Measurements from ENCODE around the gene TSPAN18. TPM values are rescaled to one million over a fixed set of nuclear protein-coding genes. Genes with fewer than 3 reads are reported as not detected.

TSPAN18 gene
- polyA plus RNA-seq, 12 donors, result 37.3 to 67.7 (median 41.7) TPM; not detected in 1

DNA sequence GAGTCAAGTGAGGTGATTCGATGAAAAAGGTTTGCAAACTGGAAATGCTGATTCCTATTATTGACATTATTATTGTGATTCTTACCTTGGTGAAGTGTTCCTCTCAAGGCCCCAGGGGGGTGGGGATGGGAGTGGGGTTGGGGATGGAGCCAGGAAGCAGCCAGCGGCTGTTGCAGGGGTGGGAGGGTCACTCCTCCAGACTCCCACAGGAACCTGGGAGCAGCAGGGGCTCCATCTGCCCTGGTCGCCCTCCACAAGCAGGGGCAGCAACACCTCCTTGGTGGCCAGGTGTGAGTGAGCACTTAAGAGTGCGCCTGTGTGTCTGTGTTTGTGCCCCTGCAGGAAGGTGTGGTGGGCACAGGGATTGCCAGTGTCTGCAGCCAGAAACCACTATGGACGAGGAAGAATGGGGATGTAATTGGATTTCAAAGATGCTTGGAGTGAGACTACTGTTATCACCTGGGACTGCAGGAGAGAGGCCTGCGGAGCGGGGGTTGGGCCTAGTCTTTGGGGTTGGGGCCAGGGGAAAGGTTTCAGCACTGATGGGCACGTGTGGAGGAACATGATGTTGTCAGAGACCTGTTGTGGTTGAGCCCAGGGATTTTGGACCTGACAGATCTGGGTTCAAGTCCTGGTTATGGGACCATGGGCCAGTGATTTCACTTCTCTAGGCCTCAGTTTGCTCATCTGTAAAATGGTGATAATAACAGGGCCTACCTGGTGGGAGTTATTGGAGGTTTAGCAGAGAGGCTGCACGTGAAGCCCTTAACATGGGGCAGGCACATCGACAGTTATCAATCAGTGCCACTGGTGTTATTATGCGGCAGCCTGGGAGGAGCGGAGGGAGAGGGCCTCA lies 227.5 kb downstream of the TSPAN18 start:
- DNase-seq, result no peak

- no peak for DNase-seq
Observed at GRCh38 chr11:44955015-44955738, 228.4 kb downstream of the TSPAN18 start.

- no peak for DNase-seq
Observed at GRCh38 chr11:44957040-44957515, 230.3 kb downstream of the TSPAN18 start.

GRCh38 chr11:44957776-44958564 lies 231.2 kb downstream of the TSPAN18 start:
- DNase-seq, result no peak

DNA sequence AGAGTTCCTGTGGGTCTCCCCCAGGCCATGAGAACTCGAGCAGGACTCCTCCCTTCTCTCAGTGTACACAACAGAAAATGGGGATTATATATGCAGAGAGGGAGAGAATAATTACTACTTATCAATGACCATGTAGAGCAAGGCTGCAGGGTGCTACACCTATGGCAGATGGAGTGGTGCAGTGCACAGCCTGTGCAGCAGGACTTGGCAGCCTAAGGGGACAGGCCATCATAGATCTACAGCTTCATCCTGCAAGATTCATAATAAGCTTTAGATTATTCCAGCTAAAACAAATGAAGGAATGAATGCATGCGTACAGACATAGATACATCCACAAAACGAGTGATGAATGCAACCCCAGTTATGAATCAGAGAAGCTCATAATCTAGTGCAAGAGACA lies 232.3 kb downstream of the TSPAN18 start:
- DNase-seq, result no peak

- DNase-seq, result no peak
Observed at GRCh38 chr11:44960200-44960845, 233.6 kb downstream of the TSPAN18 start.

- no peak for DNase-seq
Observed at GRCh38 chr11:44962464-44962863, 235.7 kb downstream of the TSPAN18 start.

- DNase-seq, result no peak
Observed at GRCh38 chr11:44963136-44963535, 236.4 kb downstream of the TSPAN18 start.

GRCh38 chr11:44963948-44964347 lies 237.2 kb downstream of the TSPAN18 start:
- no peak for DNase-seq

GRCh38 chr11:44964526-44965209 lies 237.9 kb downstream of the TSPAN18 start:
- no peak for DNase-seq

DNA sequence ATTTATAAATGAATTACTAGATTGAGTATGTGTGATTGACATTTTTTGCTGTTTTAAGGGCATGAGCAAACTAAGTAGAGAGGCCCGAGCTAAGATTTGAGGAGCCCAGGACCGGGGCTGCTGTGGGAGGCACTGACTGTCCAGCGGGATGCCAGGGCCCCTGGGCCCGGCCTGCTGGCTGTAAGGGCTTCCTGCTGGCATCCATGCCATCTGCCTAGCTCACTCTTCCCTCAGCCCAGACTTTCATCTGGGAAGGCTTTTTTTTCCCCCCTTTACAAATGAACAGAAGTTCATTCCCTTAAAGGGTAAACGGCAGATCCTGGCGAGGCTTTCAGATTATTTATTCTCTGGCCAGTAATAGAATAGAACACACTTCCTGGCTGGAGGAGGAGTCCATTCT lies 239.9 kb downstream of the TSPAN18 start:
- no peak for DNase-seq

DNA sequence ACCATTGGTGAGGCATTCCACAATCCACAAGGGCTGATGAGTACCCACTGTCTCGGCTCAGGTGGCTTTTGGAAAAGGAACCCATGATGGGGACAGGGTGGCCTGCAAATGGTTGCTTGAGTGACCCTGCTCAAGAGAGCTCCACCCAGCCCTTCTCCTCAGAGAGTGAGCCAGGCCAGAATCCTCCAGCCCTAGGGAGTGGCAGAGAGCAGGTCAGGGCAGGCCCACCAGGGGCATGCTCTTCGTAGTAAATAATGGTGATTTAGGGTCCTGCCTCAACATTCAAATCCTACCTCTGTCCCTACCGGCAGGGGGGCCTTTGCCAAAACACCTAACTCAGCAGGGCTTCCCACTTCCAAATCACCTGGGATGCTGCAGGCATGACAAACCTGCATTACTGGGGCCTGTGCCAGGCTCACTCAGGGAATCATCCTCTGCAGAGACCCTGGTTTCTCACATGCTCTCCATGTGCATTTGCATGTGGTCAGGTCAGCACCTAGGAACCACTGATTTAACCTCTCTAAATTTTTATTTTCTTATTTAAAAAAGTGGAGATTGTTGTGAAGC lies 241.3 kb downstream of the TSPAN18 start:
- DNase-seq, result no peak

DNA sequence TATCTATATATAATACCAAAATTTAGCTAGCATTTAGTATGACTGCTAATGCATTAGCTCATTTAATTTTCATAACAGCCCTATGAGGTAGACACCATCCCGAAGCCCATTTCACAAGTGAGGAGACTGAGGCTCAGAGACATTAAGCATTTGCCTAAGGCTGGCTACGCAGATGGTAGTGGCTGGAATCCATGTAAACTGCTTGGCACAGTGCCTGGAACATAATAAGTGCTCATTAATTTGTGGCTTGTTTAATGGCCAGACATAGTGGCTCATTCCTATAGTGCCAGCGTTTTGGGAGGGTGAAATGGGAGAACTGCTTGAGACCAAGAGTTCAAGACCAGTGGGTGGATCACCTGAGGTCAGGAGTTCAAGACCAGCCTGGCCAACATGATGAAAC lies 241.7 kb downstream of the TSPAN18 start:
- DNase-seq, result no peak

- DNase-seq, result no peak
Observed at GRCh38 chr11:44969651-44970252, 243.0 kb downstream of the TSPAN18 start.

- no peak for DNase-seq
Observed at GRCh38 chr11:44970293-44970692, 243.5 kb downstream of the TSPAN18 start.

- DNase-seq, result no peak
Observed at GRCh38 chr11:44971185-44971584, 244.4 kb downstream of the TSPAN18 start.

DNA sequence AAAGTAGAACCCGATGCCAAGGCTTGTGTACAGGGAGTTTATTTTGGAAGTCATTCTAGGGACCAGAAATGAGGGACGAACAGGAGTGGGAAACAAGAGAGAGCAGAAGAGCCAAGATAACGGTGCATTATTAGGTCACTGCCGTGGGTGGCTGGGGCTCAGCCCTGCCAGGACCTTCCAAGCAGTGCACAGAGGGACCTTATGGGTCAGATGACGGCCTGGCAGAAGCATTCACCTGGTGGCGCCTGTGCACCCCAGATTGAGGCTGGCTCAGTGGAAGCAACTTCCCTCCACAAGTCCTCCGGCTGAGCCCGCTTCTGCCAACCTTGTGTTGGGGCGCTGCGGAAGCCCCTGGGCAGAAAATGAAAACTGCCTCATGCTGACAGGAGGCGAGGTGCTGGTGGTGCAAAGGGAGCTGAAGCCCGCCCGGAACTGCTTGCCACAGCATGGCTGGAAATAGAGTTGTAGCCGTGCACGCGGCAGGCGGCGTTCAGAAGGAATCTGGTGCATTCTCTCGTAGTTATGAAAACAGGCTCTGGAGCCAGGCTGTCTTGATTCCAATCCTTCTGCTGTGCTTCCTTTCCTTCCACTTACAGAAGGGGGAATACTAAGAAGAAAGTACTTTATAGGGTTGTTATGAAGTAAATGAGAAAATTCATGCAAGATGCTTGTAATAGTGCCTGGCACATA lies 246.1 kb downstream of the TSPAN18 start:
- DNase-seq, result no peak

GRCh38 chr11:44973632-44974401 lies 247.1 kb downstream of the TSPAN18 start:
- no peak for DNase-seq

All from muscle of arm (tissue), 12 donors.